ENCODE data around the gene DEGS2.

Gene DEGS2

DNA sequence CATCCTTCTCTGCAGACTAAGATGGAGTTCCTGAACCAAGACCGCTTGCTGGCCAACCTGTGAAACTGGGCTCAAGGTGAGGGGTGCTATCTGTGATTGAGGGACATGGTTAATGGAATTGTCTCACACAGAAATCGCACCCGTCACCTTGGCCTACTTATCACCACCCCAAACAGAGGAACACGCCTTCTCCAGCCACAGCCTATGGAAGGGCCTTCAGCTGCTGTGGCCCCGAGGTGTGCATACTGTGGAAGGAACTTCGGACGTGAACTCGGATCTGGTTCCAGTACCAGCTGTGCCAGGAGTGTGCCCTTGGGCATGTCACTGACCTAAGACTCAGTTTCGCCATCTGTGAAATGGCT lies 49.9 kb downstream of the DEGS2 start:
- DNase-seq: no peak

DNA sequence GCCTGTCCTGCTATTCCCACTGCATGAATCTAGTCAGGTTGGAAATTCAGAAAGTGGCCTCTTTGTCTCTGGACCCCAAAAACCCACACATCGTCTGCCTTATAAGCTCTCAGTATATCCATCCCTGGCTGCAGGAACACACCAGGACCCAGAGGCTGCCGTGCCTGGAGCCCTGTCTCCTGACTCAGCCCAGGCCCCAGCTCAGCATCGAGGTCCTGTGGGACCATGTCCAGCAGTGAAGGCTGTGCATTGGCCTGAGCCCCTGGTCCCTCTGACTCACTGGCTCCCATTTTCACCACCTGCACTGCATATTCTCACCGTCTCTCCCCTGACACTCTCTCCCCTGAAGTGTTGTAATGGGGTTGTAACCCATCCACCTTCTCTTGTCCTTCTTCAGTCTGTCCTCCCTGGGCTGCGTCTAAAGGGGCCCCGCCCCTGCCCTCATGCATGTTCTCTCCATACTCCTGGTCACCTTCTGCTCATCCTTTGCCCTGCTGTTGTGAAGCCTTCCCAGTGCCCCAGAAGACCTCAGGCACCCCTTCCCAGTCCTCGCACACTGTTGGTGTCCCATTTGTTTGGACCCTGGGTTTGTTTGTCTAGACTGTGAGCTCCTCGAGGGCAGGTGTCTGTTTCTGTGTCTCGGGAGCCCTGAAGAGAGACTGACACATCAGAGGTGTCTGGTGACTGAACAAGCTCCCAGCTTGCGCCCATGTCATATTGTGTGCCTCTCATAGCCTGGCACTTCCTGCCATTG lies 50.4 kb downstream of the DEGS2 start:
- DNase-seq: no peak

DNA sequence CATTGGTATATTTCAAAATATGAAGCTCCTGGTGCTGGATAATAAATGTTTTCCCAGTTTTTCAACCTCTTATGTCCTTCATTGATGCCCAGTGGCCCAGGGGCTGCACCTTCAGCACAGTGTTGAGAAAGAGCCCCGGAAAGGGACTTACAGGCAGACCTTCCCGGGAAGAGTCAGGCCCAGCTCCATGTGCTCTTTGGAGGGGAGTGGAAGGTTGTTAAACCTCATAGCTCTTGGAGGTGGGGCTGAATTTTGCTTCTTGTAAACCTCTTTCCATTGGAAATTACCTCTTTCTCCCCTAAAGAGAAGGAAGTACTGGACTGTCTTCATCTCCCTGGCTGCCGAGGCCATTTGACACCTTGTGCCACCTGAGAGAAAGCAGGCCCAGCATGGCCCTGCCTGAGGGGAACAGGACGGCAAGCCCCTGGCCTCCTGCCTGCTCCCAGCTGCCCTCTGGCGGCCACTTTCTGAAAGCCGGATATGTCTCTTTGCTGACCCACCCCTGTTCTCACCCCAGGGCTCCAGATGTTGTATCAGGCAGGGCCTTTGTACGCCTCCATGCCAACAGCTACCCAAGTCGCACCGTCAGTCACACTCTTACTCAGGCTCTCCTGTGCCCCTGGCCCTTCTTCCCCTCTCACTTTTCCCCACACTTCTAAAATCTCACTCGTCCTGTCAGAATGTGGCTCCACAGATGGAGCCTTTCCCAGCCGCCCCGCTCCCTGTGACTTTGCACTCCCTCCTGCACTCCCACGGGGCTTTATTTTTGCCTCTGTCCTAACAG lies 51.2 kb downstream of the DEGS2 start:
- DNase-seq: peak; percentile 89

DNA sequence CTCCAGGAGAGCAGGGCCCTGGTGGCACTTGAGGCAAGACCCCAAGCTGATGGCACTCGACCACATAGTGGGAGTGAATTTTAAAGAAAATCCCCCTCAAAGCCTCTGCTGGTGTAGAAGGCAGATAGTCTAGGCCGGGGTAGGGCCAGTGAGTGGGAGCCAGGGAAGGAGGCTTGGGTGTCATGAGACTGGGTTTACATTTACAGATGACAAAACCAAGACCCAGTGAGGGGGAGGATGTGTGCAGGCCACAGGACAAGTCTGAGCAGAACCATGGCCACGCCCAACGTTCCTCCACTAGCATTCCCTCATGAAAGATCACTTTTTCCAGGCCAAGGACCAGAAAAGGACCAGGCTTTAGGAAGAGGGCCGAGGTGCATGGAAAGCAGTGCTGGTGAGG lies 52.2 kb downstream of the DEGS2 start:
- DNase-seq: no peak

DNA sequence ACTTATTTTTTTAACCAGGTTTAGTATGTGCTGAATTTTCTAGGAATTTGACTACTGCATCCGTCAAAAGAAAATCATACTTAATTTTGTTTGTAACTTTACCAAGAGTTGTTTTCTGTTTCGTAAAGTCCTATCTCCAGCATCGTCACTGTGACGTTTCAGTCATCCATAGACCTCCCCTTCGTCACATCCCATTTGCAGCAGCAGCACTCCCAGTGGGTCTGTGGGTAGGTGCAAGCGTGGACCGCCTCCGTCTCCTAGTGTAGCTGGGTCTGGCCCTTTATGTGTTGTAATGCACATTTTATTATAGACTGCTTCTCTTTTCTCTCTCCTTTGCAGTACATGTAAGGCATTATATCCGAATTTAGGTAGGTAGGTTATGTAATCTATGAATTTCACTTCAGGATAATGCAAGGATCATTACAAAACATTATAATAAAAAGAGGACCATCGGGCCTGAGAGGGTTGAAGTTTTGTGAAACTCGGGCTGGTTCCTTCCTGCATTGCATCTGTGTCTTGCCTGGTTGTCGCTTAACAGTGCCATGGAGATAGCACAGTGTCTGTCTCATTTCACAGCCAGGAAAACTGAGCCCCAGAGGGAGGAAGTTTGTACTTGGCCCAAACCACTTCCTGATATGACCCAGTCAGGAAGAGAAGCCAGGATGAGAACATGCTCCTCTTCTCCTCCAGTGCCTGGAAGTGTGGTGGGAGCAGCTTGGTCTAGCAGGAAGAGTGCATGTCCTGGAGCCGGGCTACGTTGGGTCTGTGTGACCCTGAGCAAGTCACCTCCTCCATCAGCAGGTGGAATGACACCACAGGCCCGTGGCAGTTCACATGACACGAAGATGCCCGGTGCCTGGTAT lies 53.0 kb downstream of the DEGS2 start:
- peak; percentile 70 for DNase-seq

DNA sequence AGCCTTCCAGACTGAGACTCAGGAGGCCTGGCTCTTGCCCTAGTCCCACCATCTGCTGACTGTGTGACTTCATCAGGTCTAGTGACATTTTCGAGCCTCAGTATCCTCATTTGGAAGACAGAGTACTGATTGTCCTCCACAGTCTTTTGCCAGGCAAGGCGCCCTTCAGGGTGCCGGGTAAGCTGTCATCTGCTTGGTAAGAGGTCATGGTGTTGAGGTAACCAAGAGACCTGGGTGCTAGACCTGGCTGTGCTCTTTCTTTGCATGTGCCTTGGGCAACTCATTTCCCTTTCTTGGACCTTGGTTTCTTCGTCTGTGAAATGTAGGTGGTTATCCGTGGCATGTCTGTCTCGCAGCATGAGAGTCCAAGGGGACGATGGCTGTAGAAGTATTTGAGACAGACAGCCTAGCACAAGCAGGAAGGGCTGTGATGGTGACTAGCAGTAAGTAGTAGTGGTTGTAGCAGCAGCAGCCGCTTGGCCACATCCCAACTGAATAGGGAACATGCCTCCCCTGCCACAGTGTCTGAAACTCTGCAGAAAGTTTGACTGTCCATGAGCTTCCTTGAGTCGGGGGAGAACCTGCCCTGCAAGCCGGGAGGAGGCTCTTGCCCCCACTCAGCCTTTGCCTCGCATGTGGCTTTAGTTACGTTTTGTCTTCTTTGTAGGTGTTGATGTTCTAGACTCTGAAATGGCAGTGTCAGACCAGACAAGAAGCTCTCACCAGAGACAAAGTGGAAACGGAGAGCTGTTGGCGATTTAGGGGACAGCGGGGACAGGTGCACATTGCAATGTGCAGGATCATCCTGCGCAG lies 53.9 kb downstream of the DEGS2 start:
- peak; percentile 34 for DNase-seq

DNA sequence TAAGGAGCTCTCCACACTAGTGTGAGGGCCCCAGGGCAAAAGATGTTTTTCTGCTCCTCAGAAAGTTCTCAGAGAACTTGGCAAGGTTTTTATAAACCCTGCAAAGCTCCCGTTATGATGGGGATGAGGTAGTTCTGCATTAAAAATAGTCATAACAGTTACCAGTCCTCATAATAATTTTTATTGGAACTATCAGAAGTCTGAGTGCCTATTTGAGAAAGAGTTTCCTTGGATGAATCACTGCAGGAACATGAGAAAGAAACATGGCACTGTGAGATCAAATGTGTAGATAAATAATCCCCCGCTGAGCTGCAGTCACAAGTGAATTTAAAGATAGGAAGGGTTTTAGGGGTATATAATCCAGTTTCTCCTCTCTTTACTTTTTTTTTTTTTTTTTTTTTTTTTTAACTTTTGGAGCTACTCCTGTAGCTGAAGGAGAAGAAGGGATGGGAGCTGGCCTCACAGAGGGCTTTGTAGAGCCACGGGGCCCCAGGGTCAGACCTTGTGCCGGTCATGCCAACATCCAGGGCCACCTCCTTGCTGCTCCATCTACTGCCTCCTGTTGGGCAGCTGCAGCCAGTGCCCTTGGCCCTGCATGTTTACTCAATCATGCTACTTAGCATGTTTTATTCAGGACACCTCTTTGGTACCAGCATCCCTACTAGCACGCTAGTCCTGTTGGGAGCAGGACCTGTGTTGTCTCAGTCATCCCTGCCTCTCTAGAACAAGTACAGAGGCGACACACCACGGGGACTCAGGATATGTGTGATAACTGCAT lies 54.7 kb downstream of the DEGS2 start:
- DNase-seq: peak; percentile 49

DNA sequence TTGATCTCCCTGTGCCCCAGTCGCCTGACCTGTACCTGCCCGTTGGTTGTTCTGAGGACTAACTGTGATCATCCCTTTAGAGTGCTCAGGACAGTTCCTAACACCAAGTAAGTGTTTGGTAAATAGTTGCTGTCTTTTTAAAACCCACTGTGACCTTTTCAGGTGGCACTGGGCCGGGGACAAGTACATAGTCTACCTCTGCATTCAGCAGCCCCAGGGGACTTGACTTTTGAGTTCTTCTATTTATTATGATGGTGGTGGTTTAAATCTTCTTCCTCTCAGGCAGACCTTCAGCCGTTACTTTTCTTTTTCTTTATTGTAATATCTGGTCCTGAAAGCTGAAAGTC lies 55.5 kb downstream of the DEGS2 start:
- DNase-seq: no peak

DNA sequence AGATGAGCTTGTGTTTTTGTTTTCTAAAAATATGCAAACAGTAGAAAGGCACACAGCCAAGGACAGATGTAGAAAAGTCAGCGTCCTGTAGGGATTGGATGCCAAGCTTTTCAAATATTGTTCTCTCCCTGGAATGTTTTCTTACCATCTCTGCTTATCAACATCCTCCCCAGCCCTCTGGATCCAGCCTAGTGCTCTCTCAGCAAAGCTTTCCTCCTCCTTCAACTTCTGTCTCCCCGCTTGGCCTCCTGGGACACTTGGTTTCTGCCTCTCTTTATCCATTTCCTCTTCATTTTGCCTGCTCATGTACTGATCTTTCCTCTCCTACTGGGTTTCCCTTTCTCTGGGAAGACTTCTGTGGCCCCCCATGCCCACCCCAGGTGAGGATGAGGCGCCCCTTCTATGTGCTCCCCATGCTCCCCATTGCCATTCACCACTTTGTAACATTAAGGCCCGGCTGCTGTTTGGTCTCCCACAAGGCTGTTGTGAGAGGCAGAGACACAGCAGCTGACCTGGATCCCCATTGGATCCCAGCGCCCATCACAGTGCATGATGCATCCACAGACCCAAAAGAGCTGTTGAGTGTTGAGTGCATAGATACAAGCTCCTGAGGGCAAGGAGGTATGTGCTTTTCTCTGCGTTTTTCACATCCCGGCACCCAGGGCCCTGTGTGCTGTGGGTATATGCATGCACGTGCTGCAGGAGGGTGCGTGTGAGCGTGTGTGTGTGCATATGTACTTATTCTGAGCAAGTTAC lies 56.0 kb downstream of the DEGS2 start:
- peak; percentile 46 for DNase-seq

DNA sequence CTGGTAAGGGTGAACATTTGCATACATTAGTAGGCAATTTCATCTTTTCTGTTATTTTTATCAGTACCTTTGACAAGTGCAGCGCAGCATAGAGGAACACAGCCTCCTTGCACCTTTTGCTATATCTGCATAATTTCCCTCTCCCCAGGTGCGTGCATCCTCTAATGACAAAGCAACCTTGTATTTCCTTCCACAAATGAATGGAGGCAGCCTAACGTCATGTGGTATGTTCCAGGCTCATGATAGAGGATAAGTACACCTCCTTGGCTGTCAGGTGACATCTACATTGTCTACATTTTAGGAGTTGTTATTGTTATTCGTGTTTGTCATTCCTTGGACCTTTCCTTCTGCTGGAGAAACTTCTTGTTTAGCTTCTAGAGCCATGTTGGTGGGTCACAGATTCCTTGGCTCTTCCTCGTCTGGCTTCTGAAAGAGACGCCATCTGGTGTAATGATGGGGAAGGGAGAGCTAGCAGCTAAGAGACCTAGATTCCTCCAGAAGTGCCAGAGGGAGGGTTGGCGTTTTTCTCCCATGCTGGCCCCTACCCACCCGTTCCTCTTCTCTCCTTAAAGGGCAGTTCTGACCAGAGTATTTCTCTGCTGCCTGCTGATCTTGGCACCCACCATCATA lies 57.2 kb downstream of the DEGS2 start:
- DNase-seq: no peak

DNA sequence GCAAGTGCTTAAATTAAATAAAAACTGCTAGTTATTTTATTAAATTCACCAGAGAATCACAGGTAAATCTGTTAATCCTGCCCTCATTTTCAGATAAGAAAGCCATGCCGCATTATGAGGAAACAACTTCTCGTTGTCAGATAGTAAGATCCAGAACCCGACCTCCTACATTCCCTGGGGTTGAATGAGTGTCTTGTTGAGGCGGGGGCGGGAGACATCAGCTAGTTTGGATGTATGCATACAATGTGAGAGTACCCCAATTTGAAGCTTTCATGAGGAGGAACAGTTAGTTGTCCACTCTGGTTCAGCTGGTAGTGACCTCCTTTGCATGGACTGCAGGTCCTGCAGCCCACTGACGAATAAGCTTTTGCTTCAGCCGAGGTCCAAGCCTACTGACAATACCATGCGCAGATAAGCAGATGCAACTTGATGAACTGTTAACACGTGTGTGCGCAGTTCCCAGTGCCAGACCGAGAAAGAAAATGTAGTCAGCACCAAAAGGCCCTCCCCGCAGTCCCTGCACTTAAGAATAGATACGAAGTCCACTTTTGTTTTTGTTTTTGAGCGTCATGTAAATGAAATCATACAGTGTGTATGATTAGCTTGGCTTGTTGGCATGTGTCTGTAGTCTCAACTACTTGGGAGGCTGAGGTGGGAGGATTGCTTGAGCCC lies 59.3 kb downstream of the DEGS2 start:
- DNase-seq: no peak

DNA sequence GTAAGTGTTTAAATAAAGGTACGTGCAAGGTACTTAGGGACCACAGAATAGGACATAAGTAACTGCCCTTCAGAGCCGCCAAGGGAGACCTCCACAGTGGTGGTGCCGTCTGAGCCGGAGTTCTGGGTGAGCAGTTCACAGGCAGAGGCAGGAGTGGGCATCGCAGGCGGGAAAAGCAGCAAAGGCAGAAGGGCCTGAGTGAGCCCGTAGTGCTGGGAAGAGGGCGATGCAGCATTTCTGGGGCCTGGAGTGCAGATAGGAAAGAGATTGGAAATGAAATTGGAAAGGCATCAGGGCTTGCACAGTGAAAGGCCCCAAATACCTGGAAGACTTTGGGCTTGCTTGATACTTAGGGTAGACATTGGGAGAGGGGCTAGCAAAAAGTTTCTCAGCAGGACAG lies 61.3 kb downstream of the DEGS2 start:
- no peak for DNase-seq

DNA sequence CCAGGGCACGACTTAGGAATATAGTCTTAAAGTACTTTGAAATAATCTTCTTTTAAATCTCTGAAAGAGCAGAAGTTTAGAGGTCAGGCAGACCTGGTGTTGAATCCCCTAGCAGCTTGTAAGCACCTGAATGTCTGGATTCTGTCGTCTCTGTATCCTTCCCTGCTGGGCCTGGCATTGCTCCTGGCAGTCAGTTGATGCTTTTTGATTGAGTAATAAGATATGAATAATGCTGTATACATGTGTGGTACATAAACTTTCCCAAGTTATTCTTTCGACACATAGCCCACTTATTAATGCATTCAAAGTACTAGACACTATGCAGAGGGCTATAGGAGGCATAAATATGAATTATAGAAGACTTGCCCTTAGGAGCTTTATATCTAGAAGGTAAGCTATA lies 62.8 kb downstream of the DEGS2 start:
- no peak for DNase-seq
